ENCODE data around the gene INS.
"Not testable (repeated sequence)": the region's sequence is repeated elsewhere in the genome, so short reads cannot be mapped to it uniquely, and the experiment has no call there.

GRCh38 chr11:2178055-2178773 lies 17.2 kb upstream of the INS start:
- TF ChIP-seq POLR2A, CTCF (IDR thresholded peaks at IDR 0.05): not testable (repeated sequence)

Measured in Peyer's patch (tissue), 4 donors.